RCC 7860 (cell line): Measurements from ENCODE around the gene TCF12.
"Not testable (repeated sequence)": the region's sequence is repeated elsewhere in the genome, so short reads cannot be mapped to it uniquely, and the experiment has no call there.

Experiments used
- DNase-seq: peaks from one replicate; pipeline ENCODE4 v3.0.0-alpha.2; 2015; ENCODE audit warnings: low spot score
- FAIRE-seq: peaks from 2 replicates; lab custom pipeline; 2012; peaks lifted over from hg19 to GRCh38; lab: Jason Lieb, UNC

TCF12 gene

GRCh38 chr15:57129064-57129463, 210.6 kb downstream of the TCF12 start:
- FAIRE-seq: no peak
- no peak for DNase-seq

DNA sequence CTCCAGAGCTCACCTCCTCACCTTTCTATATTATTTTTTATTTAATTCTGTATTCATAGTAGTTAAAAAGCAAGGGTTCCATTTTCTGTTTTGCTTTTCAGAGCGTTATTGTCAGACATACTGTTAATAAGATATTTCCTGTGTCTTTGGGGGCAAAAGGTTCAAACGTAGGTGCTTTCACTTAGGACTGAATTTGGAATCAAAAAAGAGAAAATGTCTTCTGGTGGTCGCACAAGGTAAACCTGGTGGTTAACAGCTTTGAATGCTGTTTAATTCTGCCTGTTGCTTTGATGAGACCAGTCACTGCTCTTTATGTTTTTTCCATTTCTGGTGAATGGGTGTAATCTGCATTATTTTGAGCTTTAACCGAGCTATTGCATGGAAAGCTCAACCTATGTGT, 212.5 kb downstream of the TCF12 start:
- DNase-seq: no peak
- no peak for FAIRE-seq

DNA sequence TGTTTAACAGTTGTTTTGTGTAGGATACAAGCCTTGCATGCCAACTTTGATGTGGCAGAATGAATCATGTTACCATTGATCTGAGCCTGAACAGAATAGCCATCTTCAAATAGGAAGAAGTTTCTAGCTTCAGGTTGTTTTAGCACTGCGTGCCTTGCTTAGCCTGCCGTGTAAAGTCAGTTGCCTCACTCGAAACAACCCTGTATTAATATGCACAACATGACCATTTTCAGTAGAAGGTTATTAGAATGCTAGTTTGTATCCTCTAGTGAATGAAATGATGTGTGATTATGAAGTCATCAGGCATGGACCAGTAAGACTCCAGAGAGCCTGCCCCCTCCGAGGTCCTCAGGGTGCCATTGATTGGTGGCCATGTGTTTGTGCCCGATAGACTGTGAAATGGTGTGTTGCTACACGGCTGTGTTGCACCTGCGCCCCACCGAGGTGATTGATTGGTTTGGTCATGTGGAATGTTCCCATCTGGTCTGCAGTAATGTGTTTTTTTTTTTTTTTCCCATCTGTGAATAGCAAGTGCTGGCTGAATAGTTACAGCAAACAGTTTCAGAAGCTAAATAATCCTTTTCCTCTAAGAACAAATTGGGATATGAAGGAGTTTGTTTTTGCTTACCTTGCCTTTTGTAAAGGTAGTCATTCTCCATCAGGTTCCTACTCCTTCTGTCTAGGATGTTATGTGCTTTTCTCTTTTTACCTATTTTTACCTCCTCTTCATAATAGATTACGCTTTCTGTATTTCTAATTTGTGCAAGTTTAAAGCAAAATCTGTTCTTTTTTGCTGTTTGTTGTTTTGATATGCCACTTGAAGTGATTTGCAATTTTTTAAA, 214.9 kb downstream of the TCF12 start:
- no peak for FAIRE-seq
- no peak for DNase-seq

DNA sequence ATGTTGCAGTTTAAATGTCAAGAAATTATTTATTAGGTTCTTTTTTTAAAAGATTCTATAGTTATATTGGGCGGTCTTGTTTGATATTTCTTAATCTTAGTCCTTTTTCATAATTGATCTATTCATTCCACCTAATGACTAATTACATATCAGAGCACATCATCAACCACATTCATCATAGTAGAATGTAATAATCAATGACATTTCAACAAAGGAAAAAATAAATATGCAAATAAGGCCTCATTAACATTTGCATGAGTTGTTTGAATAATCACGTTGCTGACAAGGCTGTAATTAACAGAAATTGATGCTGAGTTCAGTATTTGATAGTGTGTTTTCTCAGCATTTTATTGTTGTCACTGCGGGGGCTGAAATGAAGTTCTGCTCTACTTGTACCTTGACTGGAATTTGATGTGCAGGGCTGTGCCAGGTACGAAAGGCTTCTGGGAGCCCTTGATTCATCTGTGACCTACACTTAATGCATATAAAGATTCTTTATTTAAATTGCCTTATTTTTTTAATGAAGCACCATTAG, 215.7 kb downstream of the TCF12 start:
- no peak for FAIRE-seq

DNA sequence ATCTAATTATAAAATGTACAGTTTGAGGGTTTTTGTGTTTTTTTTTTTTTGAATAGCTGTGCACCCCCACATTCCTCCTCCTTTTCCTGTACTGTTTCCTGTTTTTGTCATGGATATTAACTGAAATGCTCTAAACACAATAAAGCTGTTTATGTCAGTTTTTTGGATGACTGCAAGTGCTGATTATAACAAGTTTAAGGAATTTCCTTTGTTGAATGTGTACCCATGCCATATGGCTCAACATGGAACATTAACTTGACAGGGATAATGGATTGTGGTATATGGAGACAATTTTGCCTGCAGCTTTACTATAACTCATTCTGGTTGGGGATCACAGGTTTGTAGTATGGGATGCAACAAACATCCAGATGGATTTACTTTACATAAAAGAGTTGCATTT, 216.4 kb downstream of the TCF12 start:
- FAIRE-seq (no peak), DNase-seq (no peak)

More for the DNA sequence above, 215.7 kb downstream of the TCF12 start:
- DNase-seq: no peak

- no peak for FAIRE-seq
- no peak for DNase-seq
These were observed 217.4 kb downstream of the TCF12 start for GRCh38 chr15:57135800-57136199.

- FAIRE-seq (peak; percentile 62), DNase-seq (peak; percentile 22)
These were observed 219.9 kb downstream of the TCF12 start for GRCh38 chr15:57138349-57138788.

DNA sequence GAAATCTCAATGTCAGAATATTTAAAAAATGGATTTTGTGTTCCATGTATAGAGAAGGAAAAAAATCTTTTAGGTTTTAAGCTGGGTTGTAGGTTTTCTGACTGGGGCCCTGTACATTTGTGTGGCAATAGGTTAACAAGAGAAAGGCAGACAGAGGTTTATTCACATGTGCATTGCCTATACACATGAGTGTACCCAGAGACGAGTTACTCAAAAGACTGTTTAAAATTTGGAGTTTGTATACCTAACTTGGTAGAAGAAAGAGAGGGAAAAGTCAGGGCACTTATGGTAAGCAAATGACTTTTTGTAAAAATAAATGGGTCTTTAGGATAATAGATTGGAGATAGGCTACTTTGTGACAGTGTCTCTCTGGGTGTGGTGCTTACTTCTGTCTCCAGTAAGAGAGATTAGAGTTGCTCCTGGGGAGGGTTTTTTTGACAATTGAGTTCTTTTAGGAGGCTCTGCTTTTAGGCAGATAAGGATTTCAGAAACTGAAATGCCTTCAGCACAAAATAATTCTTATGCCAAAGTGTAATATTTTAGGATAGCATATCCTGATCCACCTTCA, 225.2 kb downstream of the TCF12 start:
- no peak for DNase-seq
- no peak for FAIRE-seq

GRCh38 chr15:57144448-57144847, 226.0 kb downstream of the TCF12 start:
- no peak for FAIRE-seq

DNA sequence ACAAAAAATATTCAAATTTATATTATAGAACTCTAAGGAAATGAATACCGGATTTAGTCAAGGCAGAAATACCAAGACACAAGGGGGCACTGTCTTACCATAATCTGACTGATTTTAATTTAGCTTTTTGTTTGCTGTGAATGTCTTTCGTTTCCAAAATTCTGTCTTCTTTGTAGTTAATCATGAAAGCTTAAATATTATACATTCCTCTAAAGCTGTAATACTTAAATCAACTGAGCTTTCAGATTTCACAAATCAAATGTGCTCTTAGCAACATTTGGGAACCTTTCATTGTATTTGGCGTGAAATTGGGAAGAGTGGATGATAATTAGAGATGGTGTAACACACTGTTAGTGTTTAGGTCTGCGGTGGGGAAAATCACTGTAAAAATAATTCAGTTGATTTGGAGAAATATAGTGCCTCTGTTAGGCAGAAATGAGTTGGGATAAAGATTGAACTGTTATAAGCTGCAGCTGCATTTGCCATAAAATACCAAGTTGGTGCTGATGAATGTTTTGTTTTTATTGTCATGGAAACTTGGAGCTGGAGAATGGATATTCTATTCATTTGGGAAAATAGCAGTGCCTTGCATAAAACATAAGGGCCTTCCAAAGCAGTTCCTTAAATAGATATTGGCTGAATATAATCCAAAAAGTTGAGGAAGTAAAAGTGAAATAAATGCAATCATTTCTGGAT, 228.2 kb downstream of the TCF12 start:
- FAIRE-seq (peak; percentile 84), DNase-seq (peak; percentile 46)

More at GRCh38 chr15:57144448-57144847, 226.0 kb downstream of the TCF12 start:
- no peak for DNase-seq

GRCh38 chr15:57147621-57148020, 229.2 kb downstream of the TCF12 start:
- FAIRE-seq (no peak), DNase-seq (no peak)

GRCh38 chr15:57148262-57148661, 229.8 kb downstream of the TCF12 start:
- no peak for FAIRE-seq
- no peak for DNase-seq

DNA sequence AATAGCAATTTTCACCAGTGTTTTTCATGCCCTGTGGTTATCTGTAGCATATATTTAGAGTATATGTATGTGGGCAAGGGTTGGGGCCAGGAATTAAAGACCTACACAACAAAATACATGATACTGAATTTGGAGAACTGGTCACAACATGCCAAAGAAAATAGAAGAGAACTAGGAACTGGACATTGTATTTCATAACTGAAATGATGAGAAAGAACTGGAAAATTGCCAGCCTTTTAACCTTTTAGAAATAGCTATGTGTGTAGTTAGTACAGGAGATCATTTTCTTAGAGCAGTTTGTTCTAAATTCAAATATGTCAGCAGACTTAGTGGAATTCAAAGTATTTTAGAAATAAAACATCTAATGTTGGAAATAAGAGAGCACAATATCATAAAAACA, 230.8 kb downstream of the TCF12 start:
- DNase-seq (no peak), FAIRE-seq (no peak)

DNA sequence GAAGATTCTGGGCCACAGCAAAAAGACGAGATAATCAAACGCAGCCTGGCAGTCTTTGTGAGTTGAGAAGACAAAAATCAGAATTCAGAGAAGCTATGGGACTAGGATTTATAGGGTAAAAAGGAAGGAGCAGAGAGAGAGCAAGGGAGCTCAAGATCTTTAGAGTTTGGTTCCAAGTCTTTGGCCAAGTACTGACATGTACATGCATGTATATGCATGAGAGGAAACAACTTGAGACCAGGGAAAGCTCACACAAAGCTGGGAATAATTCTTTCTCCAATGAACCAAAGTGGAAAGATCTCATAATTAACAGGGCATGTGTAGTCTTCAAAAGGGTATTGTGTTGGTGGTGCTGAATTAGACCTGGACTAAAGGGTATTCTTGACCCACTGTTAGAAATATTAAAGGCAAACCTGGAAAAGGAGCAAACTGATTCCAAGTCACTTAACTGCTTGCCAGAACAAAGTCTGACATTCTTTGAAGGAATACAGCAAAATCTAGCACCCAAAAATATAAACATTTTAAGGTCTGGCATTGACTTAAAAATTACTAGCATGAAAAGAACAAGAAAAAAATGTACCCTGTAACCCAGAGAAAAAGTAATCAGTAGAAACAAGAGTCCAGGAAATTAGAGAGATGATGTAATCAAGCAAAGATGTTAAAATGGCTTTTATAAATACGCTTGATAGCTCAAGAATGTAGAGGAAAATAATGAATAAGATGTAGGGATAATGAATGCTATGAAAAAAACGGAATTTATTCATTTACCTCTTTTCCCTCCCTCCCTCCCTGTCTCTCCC, 231.8 kb downstream of the TCF12 start:
- no peak for DNase-seq
- FAIRE-seq: no peak

DNA sequence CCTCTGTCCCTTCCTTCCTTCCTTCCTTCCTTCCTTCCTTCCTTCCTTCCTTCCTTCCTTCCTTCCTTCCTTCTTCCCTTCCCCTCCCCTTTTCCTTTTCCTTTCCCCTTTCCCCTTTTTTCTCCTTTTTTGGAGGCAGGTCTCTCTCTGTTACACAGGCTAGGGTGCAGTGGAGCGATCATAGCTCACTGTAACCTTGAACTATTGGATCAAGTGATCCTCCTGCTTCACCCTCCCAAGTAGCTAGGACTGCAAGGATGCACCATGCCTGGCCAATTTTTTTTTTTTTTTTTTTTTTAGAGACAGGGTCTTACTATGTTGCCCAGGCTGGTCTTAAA, 232.4 kb downstream of the TCF12 start:
- DNase-seq, FAIRE-seq: not testable (repeated sequence)

DNA sequence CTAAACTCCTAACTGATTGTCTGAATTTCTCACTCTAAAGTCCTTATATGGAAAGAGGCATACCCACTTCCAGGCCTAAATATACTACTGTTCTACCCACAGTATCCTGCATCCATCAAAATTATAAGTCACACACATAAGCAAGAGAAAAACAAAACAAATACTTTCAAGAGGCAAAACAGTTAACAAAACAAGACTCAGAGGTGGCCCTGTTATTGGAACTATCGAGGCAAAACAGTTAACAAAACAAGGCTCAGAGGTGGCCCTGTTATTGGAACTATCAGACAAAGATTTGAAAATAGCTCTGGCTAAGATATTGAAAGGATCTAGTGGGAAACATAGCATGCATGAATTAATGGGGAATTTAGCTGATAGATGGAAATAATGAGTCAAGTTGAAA, 233.7 kb downstream of the TCF12 start:
- DNase-seq: no peak
- no peak for FAIRE-seq

DNA sequence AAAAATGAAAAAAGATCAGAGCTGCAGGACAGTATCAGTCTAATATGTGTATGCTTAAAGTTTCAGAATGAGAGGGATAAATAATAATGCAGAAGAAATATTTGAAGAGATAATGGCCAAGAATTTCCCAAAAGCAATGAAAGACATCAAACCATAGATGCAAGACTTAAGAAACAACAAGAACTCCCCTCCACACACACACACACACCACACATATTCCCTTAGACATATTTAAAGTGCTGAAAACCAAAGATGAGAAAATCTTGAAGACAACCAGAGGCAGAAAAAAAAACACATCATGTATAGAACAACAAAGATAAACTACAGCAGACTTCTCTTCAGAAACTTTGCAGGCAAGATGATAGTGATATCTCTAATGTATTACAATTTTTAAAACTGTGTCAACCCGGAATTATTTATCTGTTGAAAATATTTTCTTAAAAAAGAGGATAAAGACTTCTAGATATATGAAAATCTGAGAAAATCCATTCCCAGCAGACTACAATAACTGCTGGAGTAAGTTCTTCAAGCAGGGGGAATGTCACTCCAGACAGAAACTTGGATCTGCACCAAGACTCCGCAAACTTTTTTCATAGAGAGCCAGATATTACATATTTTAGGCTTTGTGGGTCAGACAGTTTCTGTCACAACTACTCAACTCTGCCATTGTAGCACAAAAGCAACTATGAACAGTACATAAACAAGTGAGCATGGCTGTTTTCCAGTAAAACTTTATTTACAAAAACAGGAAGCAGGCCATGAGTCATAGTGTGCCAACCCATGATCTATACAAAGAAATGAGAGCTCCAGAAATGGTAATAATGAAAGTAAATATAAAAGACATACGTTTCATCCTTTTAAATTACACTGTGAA, 234.5 kb downstream of the TCF12 start:
- FAIRE-seq: no peak
- DNase-seq: no peak

GRCh38 chr15:57156210-57156884, 237.9 kb downstream of the TCF12 start:
- FAIRE-seq (no peak), DNase-seq (no peak)

DNA sequence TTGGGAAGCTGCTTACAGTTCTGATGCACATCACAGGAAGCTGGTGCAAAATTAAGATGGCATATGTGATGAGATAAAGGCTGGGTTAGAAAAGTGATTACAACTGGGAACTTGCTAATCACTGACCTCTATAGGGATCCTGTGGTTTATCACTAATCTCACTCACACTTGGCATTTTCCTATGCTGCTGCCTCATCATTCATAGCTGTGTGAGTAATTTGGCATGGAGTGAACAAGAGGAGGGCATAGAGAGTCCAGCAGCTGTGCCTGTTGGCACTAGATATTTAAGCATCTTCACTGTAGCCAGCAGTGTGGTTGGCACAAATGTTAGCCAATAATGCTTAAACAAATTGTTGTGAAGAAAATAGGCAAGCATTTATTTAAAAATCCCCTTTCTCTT, 240.1 kb downstream of the TCF12 start:
- DNase-seq: peak; percentile 61
- FAIRE-seq: peak; percentile 87
